H9 (cell line): ENCODE data around the gene NAGLU. TPM values are rescaled to one million over a fixed set of nuclear protein-coding genes. Genes with fewer than 3 reads are reported as not detected.

Experiments used
- DNase-seq: peaks from one replicate; pipeline ENCODE4 v3.0.0-alpha.2; 2017
- H2AFZ ChIP-seq: one replicate; pipeline ENCODE4 v1.6.1; 2013; ENCODE audit warnings: mild to moderate bottlenecking, low read length, control low read depth, moderate library complexity
- H2AK5ac ChIP-seq: 2 replicates; pipeline ENCODE4 v1.6.1; 2013; ENCODE audit warnings: low read length, control low read depth, mixed read lengths; ENCODE audit not compliant: insufficient read length
- H2BK120ac ChIP-seq: one replicate; pipeline ENCODE4 v1.6.1; 2013; ENCODE audit warnings: low read depth, mild to moderate bottlenecking, low read length, control low read depth, inconsistent platforms; ENCODE audit not compliant: poor library complexity, severe bottlenecking
- H2BK12ac ChIP-seq: 2 replicates; pipeline ENCODE4 v1.6.1; 2013; ENCODE audit warnings: low read length, control low read depth, mixed read lengths, low read depth; ENCODE audit not compliant: insufficient read length
- H2BK15ac ChIP-seq: 2 replicates; pipeline ENCODE4 v1.6.1; 2013; ENCODE audit warnings: low read depth, low read length, control low read depth
- H2BK20ac ChIP-seq: one replicate; pipeline ENCODE4 v1.6.1; 2013; ENCODE audit warnings: low read depth, mild to moderate bottlenecking, low read length, control low read depth, inconsistent platforms; ENCODE audit not compliant: poor library complexity, severe bottlenecking
- H2BK5ac ChIP-seq: 2 replicates; pipeline ENCODE4 v1.6.1; 2013; ENCODE audit warnings: low read length, control low read depth, mixed read lengths; ENCODE audit not compliant: insufficient read length
- H3K14ac ChIP-seq: 2 replicates; pipeline ENCODE4 v1.6.1; 2013; ENCODE audit warnings: low read length, control low read depth; ENCODE audit not compliant: insufficient read depth
- H3K18ac ChIP-seq: 2 replicates; pipeline ENCODE4 v1.6.1; 2013; ENCODE audit warnings: low read depth, mild to moderate bottlenecking, mixed read lengths, low read length, control low read depth; ENCODE audit not compliant: insufficient read length
- H3K23ac ChIP-seq: 2 replicates; pipeline ENCODE4 v1.6.1; 2013; ENCODE audit warnings: low read length, control low read depth, mixed read lengths, low read depth; ENCODE audit not compliant: insufficient read length
- H3K23me2 ChIP-seq: 2 replicates; pipeline ENCODE4 v1.6.1; 2013; ENCODE audit warnings: low read depth, mild to moderate bottlenecking, mixed read lengths, low read length, control low read depth; ENCODE audit not compliant: insufficient read length, poor library complexity, severe bottlenecking
- H3K27ac ChIP-seq: 2 replicates; pipeline ENCODE4 v1.5.1; 2013; ENCODE audit warnings: low read length, control low read depth, mixed read lengths, low read depth; ENCODE audit not compliant: insufficient read length
- H3K27me3 ChIP-seq: 2 replicates; pipeline ENCODE4 v1.6.1; 2013; ENCODE audit warnings: low read length, control low read depth, inconsistent platforms; ENCODE audit not compliant: insufficient read depth
- H3K4ac ChIP-seq: 2 replicates; pipeline ENCODE4 v1.6.1; 2013; ENCODE audit warnings: low read depth, mild to moderate bottlenecking, control low read depth, inconsistent platforms, low read length, moderate library complexity
- H3K4me1 ChIP-seq: 2 replicates; pipeline ENCODE4 v1.6.1; 2013; ENCODE audit warnings: low read length, control low read depth, inconsistent platforms; ENCODE audit not compliant: insufficient read depth
- H3K4me2 ChIP-seq: 2 replicates; pipeline ENCODE4 v1.6.1; 2013; ENCODE audit warnings: low read length, control low read depth, mixed read lengths; ENCODE audit not compliant: insufficient read length, insufficient read depth
- H3K56ac ChIP-seq: 2 replicates; pipeline ENCODE4 v1.6.1; 2013; ENCODE audit warnings: low read depth, mild to moderate bottlenecking, mixed read lengths, low read length, control low read depth; ENCODE audit not compliant: insufficient read length
- H3K79me1 ChIP-seq: 2 replicates; pipeline ENCODE4 v1.6.1; 2013; ENCODE audit warnings: low read depth, mild to moderate bottlenecking, moderate library complexity, low read length, control low read depth, inconsistent platforms; ENCODE audit not compliant: insufficient read depth, poor library complexity, severe bottlenecking
- H3K79me2 ChIP-seq: 2 replicates; pipeline ENCODE4 v1.6.1; 2013; ENCODE audit warnings: low read length, control low read depth, inconsistent platforms; ENCODE audit not compliant: insufficient read depth
- H3K9ac ChIP-seq: 2 replicates; pipeline ENCODE4 v1.6.1; 2013; ENCODE audit warnings: low read length, control low read depth, mixed read lengths; ENCODE audit not compliant: insufficient read length; ENCODE audit errors: extremely low read depth
- H3K9me3 ChIP-seq: one replicate; pipeline ENCODE4 v1.6.1; 2013; ENCODE audit warnings: low read depth, low read length, inconsistent platforms; ENCODE audit not compliant: control insufficient read depth
- H3T11ph ChIP-seq: one replicate; pipeline ENCODE4 v1.6.1; 2013; ENCODE audit warnings: mild to moderate bottlenecking, low read length, control low read depth, inconsistent platforms
- H4K20me1 ChIP-seq: one replicate; pipeline ENCODE4 v1.6.1; 2013; ENCODE audit not compliant: control insufficient read depth, insufficient read length, insufficient read depth
- H4K5ac ChIP-seq: 2 replicates; pipeline ENCODE4 v1.6.1; 2013; ENCODE audit warnings: low read depth, mild to moderate bottlenecking, mixed read lengths, low read length, control low read depth; ENCODE audit not compliant: insufficient read length
- H4K8ac ChIP-seq: replicated peaks from 2 replicates; pipeline ENCODE4 v1.6.1; 2013; ENCODE audit warnings: low read length, control low read depth, mixed read lengths, low read depth; ENCODE audit not compliant: insufficient read length
- H4K91ac ChIP-seq: 2 replicates; pipeline ENCODE4 v1.6.1; 2013; ENCODE audit warnings: low read depth, mild to moderate bottlenecking, moderate library complexity, mixed read lengths, low read length, control low read depth; ENCODE audit not compliant: insufficient read length
- H3K27ac Mint-ChIP-seq, 3 experiments: 2 replicates in 2 of 3; 3 replicates in 1 of 3; pipeline ENCODE4 v1.8.0; 2020 to 2021; ENCODE audit warnings: mixed read lengths in 3 of 3, mild to moderate bottlenecking in 1 of 3, moderate library complexity in 1 of 3
- H3K27me3 Mint-ChIP-seq: 2 replicates; pipeline ENCODE4 v1.8.0; 2021; ENCODE audit warnings: low read depth, mild to moderate bottlenecking, moderate library complexity, mixed read lengths
- H3K36me3 Mint-ChIP-seq, 3 experiments: 2 replicates in 2 of 3; 3 replicates in 1 of 3; pipeline ENCODE4 v1.8.0; 2020 to 2021; ENCODE audit warnings: low read depth in 3 of 3, mixed read lengths in 3 of 3; ENCODE audit not compliant: insufficient read depth in 1 of 3
- H3K4me1 Mint-ChIP-seq, 2 experiments: 2 replicates each; pipeline ENCODE4 v1.8.0; 2020; ENCODE audit warnings: mixed read lengths in 2 of 2
- H3K4me3 Mint-ChIP-seq, 2 experiments: 2 replicates in 1 of 2; 3 replicates in 1 of 2; pipeline ENCODE4 v1.8.0; 2020 to 2021; ENCODE audit warnings: mild to moderate bottlenecking in 2 of 2, mixed read lengths in 2 of 2, moderate library complexity in 1 of 2
- H3K9me3 Mint-ChIP-seq, 2 experiments: 2 replicates in 1 of 2; 3 replicates in 1 of 2; pipeline ENCODE4 v1.8.0; 2020; ENCODE audit warnings: mild to moderate bottlenecking in 2 of 2, mixed read lengths in 2 of 2, moderate library complexity in 1 of 2
- CTCF ChIP-seq: fragments of 200-600 bp; sonication (generic); conservative IDR thresholded peaks from 3 replicates; pipeline ENCODE4 v1.8.0; 2021; ENCODE audit warnings: antibody characterized with exemption, mild to moderate bottlenecking
- WGBS: extraction: QIAGEN DNeasy Blood & Tissue Kit; methylation state at CpG from one replicate; pipeline ENCODE4 v1.1.7; 2013; ENCODE audit warnings: missing lambda C conversion rate, low lambda C conversion rate, mixed read lengths; ENCODE audit not compliant: insufficient read length; ENCODE audit errors: extremely low coverage; 5-methylcytosine and 5-hydroxymethylcytosine counted together
- total RNA-seq: library from RNA; stranded (reverse); gene quantifications from 2 replicates; pipeline ENCODE4 v1.2.1, GENCODE V29; 2021

The NAGLU gene
- total RNA-seq, 1 experiment from 2014 or later = 23.5 TPM

- no peak for DNase-seq
- Histone ChIP-seq H2AK5ac (no peak overlapping the region), H3K27me3 (no peaks in the 10 kb centered on the region), H3K79me2 (no peaks in the 10 kb centered on the region), H3K9ac (no peak overlapping the region), H2BK12ac (no peak overlapping the region), H3K14ac (no peak overlapping the region; the same call in 1 of the 2 replicates), H2BK120ac (no peak overlapping the region), H2AFZ (no peak overlapping the region), H3K4ac (no peak overlapping the region), H3K79me1 (no peaks in the 10 kb centered on the region), H3T11ph (no peak overlapping the region), H3K18ac (no peak overlapping the region), H4K91ac (no peak overlapping the region), H3K4me1 (no peaks in the 10 kb centered on the region), H4K20me1 (no peaks in the 10 kb centered on the region), H3K4me2 (no peak overlapping the region), H3K9me3 (no peaks in the 10 kb centered on the region), H3K23me2 (peaks cover 5% of the 10 kb centered on the region), H3K56ac (no peak overlapping the region), H4K5ac (no peak overlapping the region), H3K23ac (no peak overlapping the region), H2BK20ac (no peak overlapping the region), H2BK15ac (no peak overlapping the region), H2BK5ac (no peak overlapping the region), H4K8ac (no peak overlapping the region), H3K27ac (no peak overlapping the region)
- Mint-ChIP-seq H3K36me3 (peaks cover 2 to 29% (median 27%) of the 10 kb centered on the region in 3 experiments; a peak in 6 of 7 replicates), H3K27ac (no peak overlapping the region), H3K9me3 (no peaks in the 10 kb centered on the region), H3K27me3 (no peaks in the 10 kb centered on the region; the same call in 1 of the 2 replicates), H3K4me1 (peaks cover 0 to 3% of the 10 kb centered on the region in 2 experiments; a peak in 2 of 4 replicates), H3K4me3 (no peak overlapping the region)
- TF ChIP-seq CTCF = no peak
- no CpG with 5 or more reads among the region's 39 CpGs for WGBS
Measured at GRCh38 chr17:42543190-42544079, 7.4 kb downstream of the NAGLU start.
